ENCODE data around the gene DNPEP.

DNPEP gene

DNA sequence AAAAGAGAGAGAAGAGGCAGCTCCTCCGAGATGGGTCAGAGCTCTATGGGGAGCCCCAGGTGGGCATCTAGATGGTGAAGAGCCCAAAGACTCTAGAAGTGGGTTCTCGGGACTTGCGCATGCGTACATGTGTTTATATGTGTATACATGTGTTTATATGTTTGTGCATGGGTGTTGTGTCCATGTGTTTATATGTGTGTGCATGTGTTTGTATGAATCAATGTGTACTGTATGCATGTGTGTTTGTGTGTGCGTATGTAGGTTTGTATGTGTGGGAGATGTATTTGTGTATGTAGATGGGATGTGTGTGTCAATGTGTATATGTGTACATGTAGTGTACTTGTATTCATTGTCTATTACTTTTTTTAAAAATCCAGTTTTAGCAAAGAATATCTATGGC lies 25.6 kb downstream of the DNPEP start:
- DNase-seq (ENCODE audit: low read depth) = no peak

GRCh38 chr2:219358170-219359075 lies 29.3 kb downstream of the DNPEP start:
- peak; percentile 11 for DNase-seq (ENCODE audit: low read depth)

DNA sequence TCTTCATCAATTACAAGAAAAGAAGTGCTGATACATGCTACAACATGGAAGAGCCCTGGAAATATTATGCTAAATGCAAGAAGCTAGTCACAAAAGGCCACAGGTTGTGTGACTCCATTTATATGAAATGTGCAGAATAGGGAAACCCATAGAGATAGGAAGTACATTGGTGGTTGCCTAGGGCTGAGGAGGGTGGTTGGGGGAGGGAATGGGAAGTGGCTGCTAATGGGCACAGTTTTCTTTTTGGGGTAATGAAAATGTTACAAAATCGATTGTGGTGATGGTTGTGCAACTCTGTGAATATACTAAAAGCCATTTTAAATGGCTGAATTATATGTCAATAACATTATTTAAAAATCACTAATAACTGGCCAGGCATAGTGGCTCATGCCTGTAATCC lies 30.9 kb downstream of the DNPEP start:
- DNase-seq (ENCODE audit: low read depth) = no peak

DNA sequence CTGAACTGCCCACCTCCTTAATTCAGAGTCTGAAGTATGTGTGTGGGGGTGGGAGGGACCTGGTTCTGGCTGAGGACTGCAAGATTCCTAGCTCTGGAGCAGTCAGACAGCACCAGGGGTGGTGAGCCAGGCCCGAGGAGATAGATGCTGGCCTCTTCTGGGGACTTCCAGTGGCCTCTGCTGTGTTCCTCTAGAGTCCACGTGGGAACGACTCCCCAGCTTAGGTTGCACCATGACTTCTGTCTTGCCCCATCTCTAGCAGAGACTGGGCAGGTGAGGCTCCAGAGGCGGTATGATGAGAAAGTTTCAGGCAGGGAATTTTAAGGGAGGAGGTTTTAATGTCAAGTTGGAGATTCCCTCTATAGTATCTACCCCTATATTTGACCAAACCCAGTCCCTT lies 33.1 kb downstream of the DNPEP start:
- DNase-seq (ENCODE audit: low read depth) = no peak

DNA sequence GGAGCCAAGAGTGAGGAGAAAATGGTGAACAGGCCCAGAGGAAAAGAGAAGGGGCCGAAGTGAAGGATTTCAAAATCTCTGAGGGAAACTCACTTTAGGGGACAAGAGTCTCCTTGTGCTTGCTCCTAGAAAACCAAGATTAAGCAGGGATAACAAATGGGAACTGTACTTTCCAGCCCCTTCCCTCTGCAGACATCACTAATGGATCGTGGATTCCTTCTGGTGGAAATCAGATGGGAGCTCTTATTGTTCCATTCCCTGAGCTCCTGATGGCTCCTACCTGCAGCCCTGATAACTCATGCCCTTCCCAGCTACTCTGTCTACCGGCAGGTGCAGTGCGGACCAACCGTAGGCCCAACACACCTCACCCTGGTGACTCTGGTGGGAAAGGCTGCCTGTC lies 34.6 kb downstream of the DNPEP start:
- no peak for DNase-seq (ENCODE audit: low read depth)

DNA sequence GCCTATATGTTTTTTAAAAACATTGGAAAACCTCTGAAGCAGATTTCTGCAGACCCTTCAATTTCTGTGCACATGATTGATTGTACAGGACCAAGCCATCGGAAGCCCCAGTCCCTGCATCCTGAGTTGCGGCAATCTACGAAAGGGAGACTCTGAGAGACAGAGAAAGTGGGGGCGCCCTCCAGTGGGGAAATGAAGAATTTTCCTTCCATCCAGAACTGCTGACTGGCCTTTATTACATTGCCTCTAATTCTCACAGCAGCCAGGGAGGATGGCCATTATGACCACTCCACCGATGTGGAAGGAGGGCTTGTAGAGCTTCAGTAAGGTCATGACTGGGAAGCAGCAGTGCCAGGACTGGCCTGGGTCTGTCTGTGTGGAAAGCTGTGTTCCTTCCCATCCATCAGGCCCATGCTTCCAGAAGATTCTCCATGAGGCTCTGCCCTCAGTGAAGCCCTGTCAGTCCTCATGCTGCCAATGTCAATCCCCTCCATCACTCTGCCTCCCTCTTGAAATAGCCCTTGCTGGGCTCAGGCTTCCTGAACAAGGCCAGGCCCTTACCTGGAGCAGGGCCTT lies 35.2 kb downstream of the DNPEP start:
- peak; percentile 42 for DNase-seq (ENCODE audit: low read depth)

- DNase-seq (ENCODE audit: low read depth) = no peak
These were observed 36.9 kb downstream of the DNPEP start for GRCh38 chr2:219350710-219351221.

- no peak for DNase-seq (ENCODE audit: low read depth)
These were observed 37.5 kb downstream of the DNPEP start for GRCh38 chr2:219350215-219350614.

GRCh38 chr2:219344751-219345430 lies 42.8 kb downstream of the DNPEP start:
- no peak for DNase-seq (ENCODE audit: low read depth)

DNA sequence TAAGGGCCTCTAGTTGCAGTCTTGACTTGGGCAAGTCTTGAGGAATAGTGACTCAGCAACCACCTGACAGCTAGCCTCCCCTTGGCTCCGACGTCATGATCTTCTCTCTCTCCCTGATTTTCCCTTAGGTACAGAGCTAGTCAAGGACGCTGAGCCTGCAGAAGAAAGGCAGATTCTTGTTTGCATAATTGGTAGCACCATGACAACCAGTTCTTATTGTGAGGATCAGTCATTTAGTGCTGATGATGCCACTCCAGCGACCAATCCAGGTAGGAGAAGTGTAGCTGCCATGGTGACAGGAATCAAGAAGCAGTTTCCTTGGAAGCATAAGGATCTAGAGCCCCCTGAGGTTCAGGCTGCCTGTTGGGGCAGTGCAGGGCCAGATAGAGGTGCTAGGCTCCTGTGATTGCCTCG lies 52.3 kb downstream of the DNPEP start:
- DNase-seq (ENCODE audit: low read depth) = no peak

GRCh38 chr2:219334076-219334475 lies 53.6 kb downstream of the DNPEP start:
- no peak for DNase-seq (ENCODE audit: low read depth)

DNA sequence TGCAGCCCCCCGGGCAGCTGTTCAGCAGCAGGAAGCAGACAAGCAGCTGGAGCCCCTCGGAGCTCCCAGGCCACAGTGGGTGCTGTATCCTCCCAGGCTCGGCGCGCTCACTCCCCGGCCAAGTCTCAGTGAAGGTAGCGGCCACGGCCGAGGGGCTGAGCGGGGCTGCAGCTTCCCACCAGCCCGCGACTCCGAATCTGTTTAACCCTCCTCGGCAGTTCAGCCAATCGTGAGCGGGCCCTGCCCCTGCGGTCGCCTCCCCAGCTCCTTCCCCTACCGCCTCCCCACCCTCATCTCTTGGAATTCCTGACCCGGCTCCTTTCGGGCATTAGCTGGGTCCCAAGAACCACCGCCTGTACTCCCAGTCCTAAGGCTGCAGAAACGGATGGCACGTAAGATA lies 55.2 kb downstream of the DNPEP start, which contains the start of gene RESP18:
Gene RESP18, minus strand, starts transcription at position 203 of the 400 bp plus-strand sequence.
- no peak for DNase-seq (ENCODE audit: low read depth)

- no peak for DNase-seq (ENCODE audit: low read depth)
These were observed 56.0 kb downstream of the DNPEP start for GRCh38 chr2:219331560-219332213.

GRCh38 chr2:219327719-219328118 lies 60.0 kb downstream of the DNPEP start:
- DNase-seq (ENCODE audit: low read depth) = no peak

- DNase-seq (ENCODE audit: low read depth) = no peak
These were observed 61.9 kb downstream of the DNPEP start for GRCh38 chr2:219325657-219326315.

DNA sequence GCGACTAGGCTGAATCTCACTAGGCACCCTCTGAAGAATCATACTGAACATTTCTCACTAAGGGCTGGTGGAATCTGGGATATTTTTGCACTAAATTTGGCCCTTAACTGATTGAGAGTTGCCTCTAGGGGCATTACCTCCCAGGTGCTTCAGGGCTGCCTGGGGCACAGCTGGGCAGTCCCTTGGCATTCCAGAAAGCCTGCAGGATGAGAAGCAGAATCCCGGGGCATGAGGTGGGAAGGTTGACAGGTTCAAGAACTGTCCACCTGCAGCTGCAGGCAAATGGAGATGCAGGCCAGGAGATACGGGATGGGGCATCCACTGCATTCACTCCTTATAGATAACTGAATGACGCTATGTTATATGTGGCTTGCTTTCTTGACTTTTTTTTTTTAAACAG lies 62.6 kb downstream of the DNPEP start:
- DNase-seq (ENCODE audit: low read depth) = no peak

GRCh38 chr2:219323434-219323833 lies 64.3 kb downstream of the DNPEP start:
- DNase-seq (ENCODE audit: low read depth) = no peak

Data from stimulated activated CD8-positive, alpha-beta memory T cell treated with anti-CD3 and anti-CD28 coated beads, Interleukin-4, amount 100 ng/mL, for 24 hours (primary cell).